Hepatic stellate cell (primary cell): ENCODE results near the gene SNX3.
"Not testable (repeated sequence)": the region's sequence is repeated elsewhere in the genome, so short reads cannot be mapped to it uniquely, and the experiment has no call there.

ENCODE experiments used
- DNase-seq: peaks from one replicate; pipeline ENCODE4 v3.0.0; 2011; ENCODE audit warnings: low spot score

SNX3 gene

DNA sequence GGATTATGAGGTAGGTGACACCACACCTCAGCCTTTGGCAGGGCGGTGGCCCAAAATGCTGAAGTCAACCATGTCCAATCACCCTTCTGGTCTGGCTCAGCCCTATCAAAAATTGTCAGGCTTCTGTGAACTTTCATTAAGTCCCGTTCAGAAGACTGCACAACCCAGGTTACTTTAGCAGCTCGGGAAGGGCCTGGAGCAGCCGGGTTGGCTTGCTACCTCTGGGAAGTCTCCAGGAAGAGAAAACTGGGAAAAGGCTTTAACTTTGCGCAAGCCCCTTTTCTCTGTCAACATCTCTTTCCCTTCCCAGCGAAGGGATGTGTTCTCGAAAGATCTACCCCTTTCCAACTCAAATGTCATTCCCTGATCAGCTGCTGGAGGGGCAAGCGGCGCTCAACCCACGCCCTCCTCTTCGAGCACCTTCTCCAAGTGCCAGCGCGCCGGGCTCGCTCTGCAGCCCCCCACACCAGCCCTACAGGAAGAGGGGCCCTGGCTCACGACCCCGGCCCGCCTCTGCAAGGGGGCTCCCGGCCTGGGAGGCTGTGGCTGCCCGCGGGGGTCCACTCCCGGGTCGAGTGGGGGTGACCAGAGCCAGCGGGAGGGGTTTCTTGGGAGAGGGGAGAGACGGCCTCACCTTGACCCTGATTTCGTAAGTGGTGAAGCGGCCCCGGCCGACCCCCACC, 573 bp downstream of the SNX3 start:
- DNase-seq: peak; percentile 48

- no peak for DNase-seq
Measured at GRCh38 chr6:108254433-108255410, 6.1 kb downstream of the SNX3 start.

DNA sequence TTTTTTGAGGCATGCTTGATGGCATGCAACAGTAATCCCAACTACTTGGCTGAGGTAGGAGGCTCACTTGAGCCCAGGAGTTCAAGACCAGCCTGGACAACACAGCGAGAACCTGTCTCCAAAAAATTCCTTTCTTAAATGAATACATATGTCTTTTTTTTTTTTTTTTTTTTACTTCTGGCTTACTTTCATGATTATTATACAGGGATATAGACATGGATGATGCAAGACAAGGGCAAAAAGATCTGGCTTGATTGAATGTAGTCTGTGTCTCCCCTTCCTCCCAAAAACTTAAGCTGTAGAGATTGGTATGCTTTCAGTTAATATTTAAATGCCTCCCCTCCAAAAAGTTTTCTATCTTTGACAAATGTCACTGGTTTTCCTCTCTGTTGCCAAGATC, 7.6 kb downstream of the SNX3 start:
- DNase-seq: no peak

DNA sequence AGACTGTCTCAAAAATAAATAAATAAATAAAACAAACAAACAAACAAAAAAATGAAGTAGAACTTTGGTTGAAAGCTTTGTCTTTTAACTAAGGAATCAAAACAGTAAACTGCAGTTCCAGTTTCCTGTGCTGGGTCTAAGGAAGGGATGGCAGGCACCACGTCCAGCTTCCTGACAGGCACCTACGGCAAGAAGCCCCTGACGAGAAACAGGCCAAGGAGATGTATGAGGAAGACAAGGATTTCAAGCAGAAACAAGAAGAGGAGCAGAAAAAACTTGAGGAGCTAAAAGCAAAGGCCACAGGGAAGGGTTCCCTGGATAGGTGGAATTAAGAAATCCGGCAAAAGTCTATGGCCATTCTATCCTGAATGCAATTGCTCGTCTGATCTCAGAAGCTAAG, 8.8 kb downstream of the SNX3 start:
- DNase-seq: no peak

DNA sequence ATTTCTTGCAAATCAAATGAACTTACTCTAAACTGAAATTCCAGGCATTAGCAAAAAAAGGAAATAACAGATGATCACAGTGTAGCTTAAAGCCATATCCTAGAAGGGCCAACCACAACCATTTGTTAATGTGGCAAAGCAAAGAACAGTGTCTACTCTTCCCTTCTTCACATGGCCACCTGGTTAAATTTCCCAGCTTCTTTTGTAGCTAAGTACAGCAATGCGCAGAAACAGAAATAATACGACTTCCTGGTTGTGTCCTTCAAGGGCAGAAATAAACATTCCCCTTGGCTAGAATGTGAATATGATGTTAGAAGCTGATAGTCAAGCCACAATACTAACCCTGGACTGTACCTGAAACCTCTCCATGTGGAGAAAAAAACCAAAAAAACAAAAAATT, 9.6 kb downstream of the SNX3 start:
- DNase-seq: no peak

DNA sequence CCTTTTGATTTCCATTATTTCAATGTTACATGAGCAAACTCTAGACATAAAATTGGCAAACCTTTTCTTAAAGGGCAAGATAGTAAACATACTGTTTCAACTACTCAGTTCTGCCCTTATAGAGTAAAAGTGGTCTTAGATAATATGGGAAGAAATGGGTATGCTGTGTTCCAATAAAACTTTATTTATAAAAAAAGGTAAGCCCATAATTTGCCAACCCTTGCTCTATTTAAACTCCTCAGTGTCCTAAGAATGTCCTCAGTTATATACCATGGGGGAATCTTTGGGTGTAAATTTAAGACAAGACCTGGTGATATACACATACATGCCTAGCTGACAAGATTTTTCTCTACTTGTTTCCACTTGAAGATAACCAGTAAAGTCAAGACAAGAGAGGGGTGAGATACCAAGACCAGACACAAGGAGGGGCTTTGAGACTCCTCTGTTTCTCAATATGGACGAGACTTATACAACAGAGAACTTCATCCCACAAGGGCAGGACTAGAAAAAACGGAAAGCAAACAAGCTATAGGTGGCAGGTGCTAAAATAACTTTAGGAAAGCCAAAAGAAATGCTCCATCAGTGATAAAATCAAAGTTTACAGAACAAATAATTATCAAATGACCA, 10.5 kb downstream of the SNX3 start:
- DNase-seq: no peak

GRCh38 chr6:108247965-108248536, 12.8 kb downstream of the SNX3 start:
- no peak for DNase-seq

- DNase-seq: not testable (repeated sequence)
Measured at GRCh38 chr6:108245095-108245494, 15.7 kb downstream of the SNX3 start.

DNA sequence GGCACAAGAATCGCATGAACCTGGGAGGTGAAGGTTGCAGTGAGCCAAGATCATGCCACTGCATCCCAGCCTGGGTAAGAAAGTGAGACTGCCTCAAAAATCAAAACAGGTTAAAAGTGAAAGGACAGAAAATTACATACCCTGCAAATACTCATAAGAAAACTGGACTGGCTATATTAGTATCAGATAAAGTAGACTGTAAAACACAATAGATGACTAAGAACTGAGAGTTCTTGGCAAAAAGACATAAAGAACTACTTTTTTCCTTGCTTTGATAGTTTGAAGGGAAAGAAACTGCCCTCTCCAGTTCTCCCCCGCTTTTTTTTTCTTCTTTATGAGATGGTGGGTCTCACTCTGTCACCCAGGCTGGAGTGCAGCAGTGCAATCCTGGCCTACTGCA, 17.0 kb downstream of the SNX3 start:
- no peak for DNase-seq

DNA sequence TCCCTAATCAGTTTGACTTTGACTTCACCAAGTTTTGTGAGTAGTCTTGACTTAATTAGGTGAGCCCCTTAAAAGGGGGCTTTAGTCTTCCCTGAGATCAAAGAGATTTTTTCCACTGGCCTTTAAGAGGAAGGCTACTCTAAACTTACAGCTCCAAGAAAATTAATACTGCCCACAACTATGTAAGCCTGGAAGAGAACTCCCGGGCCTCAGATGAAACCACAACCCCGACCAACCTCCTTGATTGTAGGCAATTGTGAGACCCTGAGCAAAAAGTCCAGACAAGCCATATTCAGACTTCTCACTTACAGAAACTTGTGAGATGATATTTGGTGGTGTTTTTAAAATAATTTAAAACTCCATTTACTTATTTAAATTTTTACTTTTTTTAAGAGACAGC, 18.1 kb downstream of the SNX3 start:
- no peak for DNase-seq

GRCh38 chr6:108242259-108242658, 18.6 kb downstream of the SNX3 start:
- DNase-seq: no peak

- no peak for DNase-seq
Measured at GRCh38 chr6:108238322-108238721, 22.5 kb downstream of the SNX3 start.

DNA sequence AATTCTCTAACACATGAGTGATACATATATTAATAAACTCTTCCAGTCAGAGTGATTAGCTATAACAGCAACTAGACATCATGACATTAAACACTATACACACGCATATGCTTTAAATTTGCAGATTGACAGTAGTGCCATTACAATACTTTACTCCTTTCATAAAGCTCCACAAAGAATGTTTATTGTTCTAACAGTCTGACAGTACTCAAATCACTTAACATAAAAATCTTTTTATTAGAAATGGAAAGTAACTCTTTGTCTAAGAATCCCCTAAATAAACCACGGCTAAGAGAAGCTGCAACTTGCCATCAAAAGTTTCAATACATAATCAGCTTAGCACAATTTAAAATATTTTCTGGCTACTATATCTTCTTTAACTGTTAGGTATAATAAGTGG, 24.0 kb downstream of the SNX3 start:
- no peak for DNase-seq

- DNase-seq: no peak
Measured at GRCh38 chr6:108235127-108235526, 25.7 kb downstream of the SNX3 start.

GRCh38 chr6:108228416-108228815, 32.4 kb downstream of the SNX3 start:
- no peak for DNase-seq

DNA sequence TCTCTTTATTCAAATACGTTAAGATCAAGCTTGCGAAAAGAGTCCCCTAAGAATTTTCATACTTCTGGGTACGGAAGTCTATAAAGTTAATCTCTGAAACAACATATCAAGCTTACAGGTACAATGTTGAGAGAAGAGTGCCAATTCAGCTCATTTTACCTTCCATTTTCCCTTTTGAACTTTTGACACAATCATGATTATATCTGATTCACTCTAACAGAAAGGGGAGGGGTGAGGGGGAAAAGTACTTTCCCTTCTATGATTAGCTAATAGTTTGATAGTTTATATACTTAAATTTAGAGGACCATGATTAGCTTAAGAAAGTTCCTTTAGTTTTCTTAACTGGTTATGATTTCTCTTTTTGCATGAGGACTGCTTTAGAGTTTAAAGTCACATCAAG, 33.5 kb downstream of the SNX3 start:
- no peak for DNase-seq

- DNase-seq: no peak
Measured at GRCh38 chr6:108222504-108222903, 38.3 kb downstream of the SNX3 start.

- DNase-seq: no peak
Measured at GRCh38 chr6:108222064-108222463, 38.8 kb downstream of the SNX3 start.

GRCh38 chr6:108211671-108212070, 49.2 kb downstream of the SNX3 start:
- no peak for DNase-seq

GRCh38 chr6:108210556-108210955, 50.3 kb downstream of the SNX3 start:
- no peak for DNase-seq

DNA sequence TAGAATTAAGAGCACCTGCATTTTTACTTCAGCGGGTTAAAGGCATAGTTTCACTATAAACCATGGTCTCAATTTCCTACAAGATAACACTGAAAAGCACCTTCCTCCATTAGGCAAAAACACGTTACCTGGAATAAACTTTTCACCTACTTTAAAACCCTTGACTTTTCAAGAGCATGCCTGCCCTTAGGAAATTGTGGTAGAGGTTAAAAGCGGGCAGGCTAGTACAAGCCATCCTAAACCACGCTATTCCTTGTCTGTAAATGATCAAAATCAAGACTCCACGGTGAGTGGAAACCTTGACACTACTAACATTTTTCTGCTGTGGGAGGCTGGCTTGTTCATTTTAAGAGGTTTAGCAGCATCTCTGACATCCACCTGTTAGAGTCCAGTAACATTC, 51.1 kb downstream of the SNX3 start:
- DNase-seq: no peak

DNA sequence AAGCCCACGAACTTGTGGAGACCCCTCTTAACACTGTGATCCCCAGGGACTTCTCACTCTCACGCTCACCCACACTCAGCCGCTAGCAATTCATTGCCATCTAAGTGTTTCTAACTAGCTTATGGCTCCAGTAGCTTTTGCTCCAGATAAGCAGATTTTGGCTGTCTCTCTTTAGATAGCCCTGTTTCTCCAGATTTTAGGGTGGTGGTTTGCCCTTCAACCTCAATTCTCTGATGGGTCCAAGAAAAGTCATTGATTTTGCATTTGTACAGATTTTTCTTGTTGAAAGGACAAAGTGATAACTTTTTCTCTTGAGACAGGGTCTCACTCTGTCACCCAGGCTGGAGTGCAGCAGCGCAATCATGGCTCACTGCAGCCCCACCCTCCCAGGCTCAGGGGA, 53.8 kb downstream of the SNX3 start:
- no peak for DNase-seq
